Activated CD8-positive, alpha-beta memory T cell treated with anti-CD3 and anti-CD28 coated beads, Interleukin-2, amount 10 ng/mL, durations not matched to agents 7 days and 5 days (primary cell): ENCODE measurements around the gene OSGEP. TPM values are rescaled to one million over a fixed set of nuclear protein-coding genes. Genes with fewer than 3 reads are reported as not detected.
A peak's percentile ranks its signal among the peaks of the same experiment; 100 is the strongest.

Experiments used
- ATAC-seq: fragments of 150-1000 bp; cut with Tn5 transposase; one replicate; pipeline ENCODE4 v1.10.0; 2021; ENCODE audit warnings: moderate library complexity
- CTCF ChIA-PET: fragments of 350-600 bp; sonication (Branson Sonifier 250); formaldehyde crosslinking; loops from one replicate; lab custom pipeline; 2021; ENCODE audit warnings: antibody characterized with exemption; lab: Charles Lee
- DNase-seq: peaks from one replicate; pipeline ENCODE4 v3.0.0-alpha.2; 2020
- H3K27ac Mint-ChIP-seq: one replicate; pipeline ENCODE4 v1.8.0; 2021; ENCODE audit warnings: mild to moderate bottlenecking, mixed read lengths
- H3K27me3 Mint-ChIP-seq: one replicate; pipeline ENCODE4 v1.8.0; 2021; ENCODE audit warnings: mixed read lengths
- H3K36me3 Mint-ChIP-seq: one replicate; pipeline ENCODE4 v1.8.0; 2021; ENCODE audit warnings: mild to moderate bottlenecking, mixed read lengths
- H3K4me1 Mint-ChIP-seq: one replicate; pipeline ENCODE4 v1.8.0; 2021; ENCODE audit warnings: mixed read lengths
- H3K4me3 Mint-ChIP-seq: one replicate; pipeline ENCODE4 v1.8.0; 2021; ENCODE audit warnings: mild to moderate bottlenecking, moderate library complexity, mixed read lengths
- H3K9me3 Mint-ChIP-seq: one replicate; pipeline ENCODE4 v1.8.0; 2022; ENCODE audit warnings: low read depth, mixed read lengths
- total RNA-seq, 2 experiments: library from RNA; stranded (reverse); gene quantifications; one replicate each; pipeline ENCODE4 v1.2.3, GENCODE V29; 2021

OSGEP gene
- total RNA-seq, 2 experiments from 2014 or later: 42.8 to 53.0 TPM

GRCh38 chr14:20438664-20439063 is 15.9 kb downstream of the OSGEP start:
- CTCF ChIA-PET: no interaction called here
- H3K4me3 Mint-ChIP-seq: no peak overlapping the region
- peaks cover 6% of the 10 kb centered on the region for H3K36me3 Mint-ChIP-seq
- ATAC-seq (no peak), DNase-seq (no peak)
- no peak overlapping the region for H3K27ac Mint-ChIP-seq
- no peaks in the 10 kb centered on the region for H3K27me3 Mint-ChIP-seq
- peaks cover 16% of the 10 kb centered on the region for H3K4me1 Mint-ChIP-seq
- H3K9me3 Mint-ChIP-seq: no peaks in the 10 kb centered on the region

DNA sequence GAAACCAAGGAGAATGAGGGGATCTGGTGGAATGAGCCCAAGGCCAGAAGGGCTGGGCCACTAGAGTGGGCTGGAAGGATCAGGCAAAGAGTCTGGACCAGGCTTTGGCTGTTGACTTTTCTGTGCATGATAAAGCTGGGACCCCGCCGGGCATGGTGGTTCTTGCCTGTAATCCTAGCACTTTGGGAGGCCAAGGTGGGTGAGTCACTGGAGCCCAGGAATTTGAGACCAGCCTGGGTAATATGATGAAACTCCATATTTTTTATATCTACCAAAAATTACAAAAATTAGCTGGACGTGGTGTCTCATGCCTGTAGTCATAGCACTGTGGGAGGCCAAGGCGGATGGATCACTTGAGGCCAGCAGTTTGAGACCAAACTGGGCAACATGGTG is 18.3 kb downstream of the OSGEP start:
- Mint-ChIP-seq H3K27ac (no peak overlapping the region), H3K36me3 (no peaks in the 10 kb centered on the region), H3K27me3 (no peaks in the 10 kb centered on the region), H3K4me3 (no peak overlapping the region), H3K9me3 (no peaks in the 10 kb centered on the region), H3K4me1 (peaks cover 12% of the 10 kb centered on the region)
- DNase-seq (no peak), ATAC-seq (no peak)
- CTCF ChIA-PET: interaction anchor here (1.3 kb wide), 1 partner anchor 21 kb away, joined by 4 read pairs; no protein-coding TSS in a partner anchor

- Mint-ChIP-seq H3K4me1 (peaks cover 6% of the 10 kb centered on the region), H3K9me3 (no peaks in the 10 kb centered on the region), H3K27ac (no peak within 1 kb of the TSS), H3K4me3 (no peak within 1 kb of the TSS), H3K27me3 (no peaks in the 10 kb centered on the region), H3K36me3 (no peaks in the 10 kb centered on the region)
- CTCF ChIA-PET: interaction anchor here (1.3 kb wide), 1 partner anchor 20 kb away, joined by 4 read pairs; no protein-coding TSS in a partner anchor
- DNase-seq (no peak), ATAC-seq (no peak)
These were observed 18.8 kb downstream of the OSGEP start, which contains the start of gene KLHL33 for GRCh38 chr14:20435582-20436362. KLHL33 (minus strand) TSS chr14:20436166; CDS start chr14:20435811, 355 bp downstream.

- ATAC-seq (no peak), DNase-seq (no peak)
- CTCF ChIA-PET: interaction anchor here (2.8 kb wide), 1 partner anchor 18 kb away, joined by 8 read pairs; no protein-coding TSS in a partner anchor
- Mint-ChIP-seq H3K4me1 (no peaks in the 10 kb centered on the region), H3K27me3 (no peaks in the 10 kb centered on the region), H3K4me3 (no peak overlapping the region), H3K9me3 (no peaks in the 10 kb centered on the region), H3K36me3 (no peaks in the 10 kb centered on the region), H3K27ac (no peak overlapping the region)
These were observed 19.7 kb downstream of the OSGEP start for GRCh38 chr14:20434701-20435581.

DNA sequence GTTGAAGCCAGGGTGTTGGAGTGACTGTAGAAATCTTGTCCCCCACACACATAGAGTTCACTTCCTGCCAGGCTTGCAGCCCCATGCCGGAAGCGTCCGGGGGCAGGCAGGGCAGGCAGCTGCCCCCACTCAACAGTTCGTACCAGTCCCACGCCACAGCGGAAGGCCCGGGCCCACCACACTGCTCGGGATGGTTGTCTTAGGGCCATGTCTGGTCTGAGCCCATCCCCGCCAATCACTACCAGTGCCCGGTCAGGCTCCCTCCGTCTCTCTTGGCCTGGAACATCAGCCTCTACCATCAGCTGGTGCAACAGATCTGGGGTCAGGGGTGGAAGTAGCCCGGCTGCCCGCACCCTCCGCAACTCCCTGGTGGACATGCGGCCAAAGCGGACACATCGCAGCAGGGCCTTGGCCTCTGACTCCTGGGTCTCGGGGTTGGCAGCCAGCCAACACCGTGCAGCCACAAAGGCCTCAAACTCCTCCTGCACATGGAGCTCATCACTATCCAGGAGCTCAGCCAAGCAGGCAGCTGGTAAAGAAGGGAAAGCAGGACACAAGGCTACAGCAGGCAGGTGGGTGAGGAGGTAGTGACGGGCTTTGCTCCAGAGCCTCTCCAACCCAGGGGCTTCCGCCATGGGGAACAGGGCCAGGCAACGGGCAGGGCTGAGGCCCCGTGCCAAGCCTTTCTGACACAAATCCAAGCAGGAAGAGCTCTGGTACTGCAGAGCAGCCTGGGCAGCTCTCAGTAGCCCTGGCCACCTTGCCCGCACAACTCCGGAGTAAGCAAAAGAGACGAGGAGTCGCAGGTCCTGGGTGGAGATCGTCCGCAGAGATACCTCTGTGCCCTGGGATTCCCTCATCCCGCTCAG is 24.6 kb downstream of the OSGEP start:
- Mint-ChIP-seq H3K9me3 (no peaks in the 10 kb centered on the region), H3K4me1 (peaks cover 26% of the 10 kb centered on the region), H3K27me3 (no peaks in the 10 kb centered on the region), H3K27ac (peak overlapping the region; percentile 45), H3K36me3 (peaks cover 2% of the 10 kb centered on the region), H3K4me3 (no peak overlapping the region)
- DNase-seq: no peak
- CTCF ChIA-PET: interaction anchor here (1.6 to 3.8 kb wide), 2 partner anchors 12 to 15 kb away, joined by 4 to 25 read pairs; no protein-coding TSS in a partner anchor
- peak; percentile 44 for ATAC-seq

GRCh38 chr14:20428802-20429201 is 25.8 kb downstream of the OSGEP start:
- H3K4me1 Mint-ChIP-seq: peaks cover 26% of the 10 kb centered on the region
- ATAC-seq (no peak), DNase-seq (no peak)
- H3K9me3 Mint-ChIP-seq: no peaks in the 10 kb centered on the region
- peaks cover 2% of the 10 kb centered on the region for H3K36me3 Mint-ChIP-seq
- peak overlapping the region; percentile 43 for H3K4me3 Mint-ChIP-seq
- H3K27me3 Mint-ChIP-seq: no peaks in the 10 kb centered on the region
- H3K27ac Mint-ChIP-seq: no peak overlapping the region
- CTCF ChIA-PET: interaction anchor here (3.8 kb wide), 1 partner anchor 14 kb away, joined by 25 read pairs; no protein-coding TSS in a partner anchor

- peak overlapping the region; percentile 47 for H3K4me3 Mint-ChIP-seq
- H3K9me3 Mint-ChIP-seq: no peaks in the 10 kb centered on the region
- H3K27ac Mint-ChIP-seq: peak overlapping the region; percentile 86
- ATAC-seq (peak; percentile 43), DNase-seq (no peak)
- H3K36me3 Mint-ChIP-seq: peaks cover 2% of the 10 kb centered on the region
- CTCF ChIA-PET: interaction anchor here (0.9 to 3.8 kb wide), 2 partner anchors 13 to 182 kb away, joined by 4 to 25 read pairs; no protein-coding TSS in a partner anchor
- H3K27me3 Mint-ChIP-seq: no peaks in the 10 kb centered on the region
- H3K4me1 Mint-ChIP-seq: peaks cover 26% of the 10 kb centered on the region
These were observed 26.6 kb downstream of the OSGEP start for GRCh38 chr14:20428010-20428365.

- Mint-ChIP-seq H3K4me3 (peak overlapping the region; percentile 47), H3K36me3 (peaks cover 2% of the 10 kb centered on the region), H3K4me1 (peaks cover 26% of the 10 kb centered on the region), H3K9me3 (no peaks in the 10 kb centered on the region), H3K27ac (peak overlapping the region; percentile 86), H3K27me3 (no peaks in the 10 kb centered on the region)
- CTCF ChIA-PET: interaction anchor here (0.9 to 3.8 kb wide), 2 partner anchors 12 to 182 kb away, joined by 4 to 25 read pairs; no protein-coding TSS in a partner anchor
- ATAC-seq (peak; percentile 75), DNase-seq (peak; percentile 51)
These were observed 27.2 kb downstream of the OSGEP start for GRCh38 chr14:20427231-20428009.

- H3K4me3 Mint-ChIP-seq: no peak overlapping the region
- no peaks in the 10 kb centered on the region for H3K9me3 Mint-ChIP-seq
- no peak overlapping the region for H3K27ac Mint-ChIP-seq
These were observed 29.8 kb downstream of the OSGEP start for GRCh38 chr14:20424851-20425250.

DNA sequence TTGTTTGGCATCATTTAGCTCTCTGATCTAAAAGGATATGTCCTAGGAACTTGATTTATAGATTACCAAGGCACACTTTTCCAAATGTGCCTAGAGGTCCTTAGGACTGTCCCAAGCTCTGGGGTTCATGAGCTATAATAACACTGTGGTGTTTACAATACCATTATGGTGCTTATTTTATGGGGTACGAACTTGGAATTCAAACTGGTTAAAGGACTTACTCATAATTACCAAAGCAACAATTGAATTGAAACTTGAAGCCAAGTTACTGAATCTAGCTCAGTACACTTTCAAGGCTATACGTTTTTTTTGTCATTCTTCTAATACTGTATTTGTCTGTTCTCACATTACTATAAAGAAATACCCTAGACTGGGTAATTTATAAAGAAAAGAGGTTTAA is 31.7 kb downstream of the OSGEP start:
- H3K27ac Mint-ChIP-seq: no peak overlapping the region
- H3K4me3 Mint-ChIP-seq: no peak overlapping the region
- no peak for ATAC-seq
- DNase-seq: no peak
- H3K9me3 Mint-ChIP-seq: no peaks in the 10 kb centered on the region
- no peaks in the 10 kb centered on the region for H3K27me3 Mint-ChIP-seq
- no peaks in the 10 kb centered on the region for H3K36me3 Mint-ChIP-seq
- CTCF ChIA-PET: interaction anchor here (0.8 to 2.5 kb wide), 3 partner anchors 9 to 187 kb away, joined by 3 to 10 read pairs (median 3); no protein-coding TSS in a partner anchor
- peaks cover 9% of the 10 kb centered on the region for H3K4me1 Mint-ChIP-seq

More at GRCh38 chr14:20424851-20425250, 29.8 kb downstream of the OSGEP start:
- ATAC-seq (no peak), DNase-seq (no peak)
- Mint-ChIP-seq H3K4me1 (peaks cover 26% of the 10 kb centered on the region), H3K36me3 (peaks cover 2% of the 10 kb centered on the region), H3K27me3 (no peaks in the 10 kb centered on the region)
- CTCF ChIA-PET: interaction anchor here (1.1 to 2.9 kb wide), 3 partner anchors 9 to 449 kb away, joined by 3 to 18 read pairs (median 5); no protein-coding TSS in a partner anchor

DNA sequence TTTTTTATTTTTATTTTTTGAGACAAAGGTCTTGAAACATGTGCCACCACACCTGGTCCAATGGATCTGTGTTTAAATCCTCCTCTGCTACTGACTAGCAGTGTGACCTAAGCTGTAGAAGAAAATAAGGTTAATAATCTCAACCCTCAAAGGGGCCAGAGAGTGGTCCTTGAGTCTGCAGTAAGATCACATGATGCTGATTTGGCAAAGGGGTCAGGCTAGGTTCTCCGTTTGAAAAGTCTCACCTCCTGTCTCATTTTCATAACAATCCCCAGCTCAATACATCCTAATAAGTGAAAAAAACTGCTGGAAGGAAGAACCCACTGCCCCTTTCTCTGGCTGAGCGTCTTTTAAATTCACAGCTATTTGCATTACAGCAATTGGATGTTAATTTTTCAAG is 33.3 kb downstream of the OSGEP start:
- H3K36me3 Mint-ChIP-seq: no peaks in the 10 kb centered on the region
- no peak overlapping the region for H3K4me3 Mint-ChIP-seq
- H3K27ac Mint-ChIP-seq: no peak overlapping the region
- no peaks in the 10 kb centered on the region for H3K9me3 Mint-ChIP-seq
- H3K4me1 Mint-ChIP-seq: peaks cover 2% of the 10 kb centered on the region
- DNase-seq (no peak), ATAC-seq (no peak)
- no peaks in the 10 kb centered on the region for H3K27me3 Mint-ChIP-seq
- CTCF ChIA-PET: interaction anchor here (0.8 to 2.5 kb wide), 3 partner anchors 94 to 550 kb away, joined by 3 to 10 read pairs (median 4); no protein-coding TSS in a partner anchor

DNA sequence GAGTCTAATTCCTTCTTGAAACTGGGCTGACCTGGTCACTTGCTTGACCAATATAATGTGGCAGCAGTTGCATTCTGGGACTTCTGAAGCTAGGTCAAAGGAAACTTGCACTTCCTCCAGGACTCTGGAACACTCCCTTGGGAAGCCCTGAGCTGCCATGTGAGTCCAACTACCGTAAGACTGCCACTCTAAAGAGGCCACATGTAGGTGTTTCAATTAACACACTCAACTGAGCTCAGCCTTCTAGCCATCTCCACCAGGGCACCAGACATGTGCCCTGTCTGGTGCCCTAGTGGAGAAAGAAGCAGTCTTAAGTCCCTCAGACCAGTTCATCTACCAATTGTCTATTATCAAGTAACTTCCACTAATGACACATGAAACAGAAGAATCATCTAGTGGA is 35.2 kb downstream of the OSGEP start:
- CTCF ChIA-PET: no interaction called here
- peaks cover 10% of the 10 kb centered on the region for H3K4me1 Mint-ChIP-seq
- H3K36me3 Mint-ChIP-seq: no peaks in the 10 kb centered on the region
- no peaks in the 10 kb centered on the region for H3K27me3 Mint-ChIP-seq
- no peak overlapping the region for H3K4me3 Mint-ChIP-seq
- DNase-seq (no peak), ATAC-seq (no peak)
- H3K27ac Mint-ChIP-seq: no peak overlapping the region
- no peaks in the 10 kb centered on the region for H3K9me3 Mint-ChIP-seq
